OCI-LY3 (cell line): ENCODE measurements around the gene CPNE6.
"Not testable (repeated sequence)": the region's sequence is repeated elsewhere in the genome, so short reads cannot be mapped to it uniquely, and the experiment has no call there.

ENCODE experiments used
- H2AFZ ChIP-seq: fragments of 200-600, 300-600 bp; shearing (Covaris generic); 2 replicates; pipeline ENCODE4 v1.6.0; 2014; ENCODE audit warnings: antibody characterized with exemption, low read depth, low read length
- H3K27ac ChIP-seq: fragments of 200-600, 300-600 bp; sonication (generic); 2 replicates; pipeline ENCODE4 v1.5.1; 2014; ENCODE audit warnings: mild to moderate bottlenecking, low read length, moderate library complexity, mixed read lengths
- H3K27me3 ChIP-seq: fragments of 200-600, 300-600 bp; sonication (generic); 2 replicates; pipeline ENCODE4 v1.6.1; 2014; ENCODE audit warnings: low read depth, low read length, mixed read lengths
- H3K36me3 ChIP-seq: fragments of 200-600, 300-600 bp; sonication (generic); replicated peaks from 2 replicates; pipeline ENCODE3; 2014; ENCODE audit warnings: low read depth, low read length, mixed read lengths
- H3K4me1 ChIP-seq: fragments of 300-600, 200-600 bp; sonication (generic); 2 replicates; pipeline ENCODE4 v1.6.1; 2014; ENCODE audit warnings: low read length, mixed read lengths
- H3K4me2 ChIP-seq: fragments of 200-600, 300-600 bp; sonication (generic); 2 replicates; pipeline ENCODE4 v1.6.1; 2014; ENCODE audit warnings: low read length, mixed read lengths
- H3K4me3 ChIP-seq: fragments of 300-600, 200-600 bp; sonication (generic); 2 replicates; pipeline ENCODE4 v1.5.1; 2014; ENCODE audit warnings: antibody characterized with exemption, mild to moderate bottlenecking, low read length, moderate library complexity
- H3K79me2 ChIP-seq: fragments of 300-600, 200-600 bp; shearing (Covaris generic); 2 replicates; pipeline ENCODE4 v1.6.1; 2014; ENCODE audit warnings: mild to moderate bottlenecking, low read length, mixed read lengths
- H3K9ac ChIP-seq: fragments of 300-600, 200-600 bp; shearing (Covaris generic); 2 replicates; pipeline ENCODE4 v1.6.0; 2014; ENCODE audit warnings: mild to moderate bottlenecking, low read length, moderate library complexity
- H3K9me3 ChIP-seq: fragments of 200-600, 300-600 bp; shearing (Covaris generic); 2 replicates; pipeline ENCODE4 v1.6.1; 2014; ENCODE audit warnings: low read length, mixed read lengths; ENCODE audit not compliant: insufficient read depth
- H4K20me1 ChIP-seq: fragments of 200-600, 300-600 bp; sonication (generic); 2 replicates; pipeline ENCODE4 v1.6.1; 2016; ENCODE audit warnings: low read length, mixed read lengths; ENCODE audit not compliant: insufficient read depth
- CTCF ChIP-seq: fragments of 200-600, 300-600 bp; sonication (generic); IDR thresholded peaks from 2 replicates; pipeline ENCODE4 v1.5.1; 2014; ENCODE audit warnings: antibody characterized with exemption, low read length, low read depth
- EZH2phosphoT487 ChIP-seq: fragments of 200-600 bp; shearing (Covaris generic); IDR thresholded peaks from 2 replicates; pipeline ENCODE4 v1.6.1; 2018; ENCODE audit warnings: antibody characterized with exemption, mixed run types, low read depth

Gene CPNE6

GRCh38 chr14:24036169-24036962 lies 35.0 kb upstream of the CPNE6 start:
- Histone ChIP-seq H3K79me2 (no peaks in the 10 kb centered on the region), H4K20me1 (no peaks in the 10 kb centered on the region), H3K9me3 (no peaks in the 10 kb centered on the region), H3K9ac (peak overlapping the region; percentile 77), H3K4me1 (peaks cover 9% of the 10 kb centered on the region), H2AFZ (peak overlapping the region; percentile 99), H3K27ac (peak overlapping the region; percentile 38), H3K4me2 (peak overlapping the region; percentile 90), H3K36me3 (no peaks in the 10 kb centered on the region), H3K4me3 (peak overlapping the region; percentile 85), H3K27me3 (no peaks in the 10 kb centered on the region)
- peak; percentile 80 for TF ChIP-seq CTCF
- TF ChIP-seq EZH2phosphoT487 = no peak

- H3K4me2 ChIP-seq = peak overlapping the region; percentile 90
- H3K9ac ChIP-seq = peak overlapping the region; percentile 77
- not testable (repeated sequence) for H3K4me1 ChIP-seq, H3K9me3 ChIP-seq, H3K27ac ChIP-seq, H4K20me1 ChIP-seq, H3K27me3 ChIP-seq, H3K36me3 ChIP-seq, H3K79me2 ChIP-seq
- H2AFZ ChIP-seq = peak overlapping the region; percentile 99
- H3K4me3 ChIP-seq = peak overlapping the region; percentile 85
Observed at GRCh38 chr14:24036963-24037657, 34.3 kb upstream of the CPNE6 start.

- Histone ChIP-seq H3K4me1 (peaks cover 9% of the 10 kb centered on the region), H3K27me3 (no peaks in the 10 kb centered on the region), H3K9me3 (no peaks in the 10 kb centered on the region), H4K20me1 (no peaks in the 10 kb centered on the region), H3K79me2 (no peaks in the 10 kb centered on the region), H3K4me2 (no peak overlapping the region; the same call in 1 of the 2 replicates), H3K9ac (no peak overlapping the region), H3K36me3 (no peaks in the 10 kb centered on the region), H2AFZ (no peak overlapping the region), H3K4me3 (no peak overlapping the region), H3K27ac (no peak overlapping the region)
- no peak for TF ChIP-seq CTCF
- no peak for TF ChIP-seq EZH2phosphoT487
Observed at GRCh38 chr14:24037658-24038037, 33.7 kb upstream of the CPNE6 start.

GRCh38 chr14:24038686-24039085 lies 32.7 kb upstream of the CPNE6 start:
- Histone ChIP-seq H3K79me2 (no peaks in the 10 kb centered on the region), H4K20me1 (no peaks in the 10 kb centered on the region), H3K4me3 (no peak overlapping the region), H3K27ac (no peak overlapping the region), H3K4me2 (no peak overlapping the region), H3K27me3 (no peaks in the 10 kb centered on the region), H2AFZ (no peak overlapping the region), H3K4me1 (peaks cover 9% of the 10 kb centered on the region), H3K9me3 (no peaks in the 10 kb centered on the region), H3K9ac (no peak overlapping the region), H3K36me3 (no peaks in the 10 kb centered on the region)
- no peak for TF ChIP-seq CTCF
